PFSK-1 (cell line): ENCODE measurements around the gene TBX18.

Experiments used
- FOXP2 ChIP-seq: optimal IDR thresholded peaks from 2 replicates; pipeline ENCODE3; 2011; ENCODE audit warnings: borderline replicate concordance, control low read depth, inconsistent platforms; ENCODE audit not compliant: insufficient read depth; ENCODE audit errors: extremely low read length, extremely low read depth
- POLR2AphosphoS5 ChIP-seq: IDR thresholded peaks from 2 replicates; pipeline ENCODE4 v1.6.1; 2012; ENCODE audit warnings: low read depth, mild to moderate bottlenecking, control low read depth, low read length, moderate library complexity
- SIN3A ChIP-seq: IDR thresholded peaks from 2 replicates; pipeline ENCODE4 v1.6.1; 2012; ENCODE audit warnings: mild to moderate bottlenecking, low read length, moderate library complexity, borderline replicate concordance; ENCODE audit not compliant: insufficient read depth
- TAF1 ChIP-seq: IDR thresholded peaks from 2 replicates; pipeline ENCODE4 v1.6.1; 2012; ENCODE audit warnings: low read length, control low read depth, borderline replicate concordance; ENCODE audit not compliant: insufficient read depth
- TF ChIP-seq, protein P1 (sequence below), 2 experiments: IDR thresholded peaks; 2 replicates each; pipeline versions ENCODE4 v1.6.1 to v1.8.0; 2011 to 2012; ENCODE audit warnings: low read depth in 2 of 2, low read length in 2 of 2, control low read depth in 1 of 2, inconsistent platforms in 1 of 2, mild to moderate bottlenecking in 1 of 2, moderate library complexity in 1 of 2; ENCODE audit not compliant: insufficient read depth in 1 of 2

Gene TBX18

DNA sequence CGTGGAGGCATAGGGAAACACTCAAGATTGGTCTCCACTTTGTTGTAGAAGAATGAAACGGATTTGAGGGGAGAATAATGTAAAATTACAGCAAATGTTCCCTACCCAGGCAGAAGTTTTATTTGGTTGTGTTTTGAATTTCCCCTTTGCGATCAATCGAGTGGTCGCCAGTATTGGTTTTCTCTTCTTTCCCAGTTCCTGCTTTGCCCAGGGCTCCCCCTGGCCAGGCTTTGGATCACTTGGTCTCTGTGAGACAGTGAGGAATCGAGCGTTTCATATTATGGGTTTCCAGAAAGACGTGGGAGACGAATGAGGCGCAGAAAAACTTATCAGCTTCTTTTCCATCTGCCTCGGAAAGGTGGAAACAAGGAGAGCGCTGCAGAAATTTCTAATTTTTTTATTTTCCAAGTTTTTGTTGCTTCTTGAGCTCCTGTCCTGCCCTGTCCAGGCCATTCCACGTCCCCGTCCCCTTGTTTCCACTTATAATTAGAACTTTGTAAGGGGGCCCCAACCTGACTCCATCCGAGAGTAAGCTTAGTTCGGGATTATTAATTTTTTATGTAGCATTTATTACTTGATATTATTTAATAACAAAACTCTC lies 7.5 kb upstream of the TBX18 start:
- TF ChIP-seq SIN3A (no peak), POLR2AphosphoS5 (no peak), TAF1 (no peak), FOXP2 (no peak)
- TF ChIP-seq, protein P1, sequence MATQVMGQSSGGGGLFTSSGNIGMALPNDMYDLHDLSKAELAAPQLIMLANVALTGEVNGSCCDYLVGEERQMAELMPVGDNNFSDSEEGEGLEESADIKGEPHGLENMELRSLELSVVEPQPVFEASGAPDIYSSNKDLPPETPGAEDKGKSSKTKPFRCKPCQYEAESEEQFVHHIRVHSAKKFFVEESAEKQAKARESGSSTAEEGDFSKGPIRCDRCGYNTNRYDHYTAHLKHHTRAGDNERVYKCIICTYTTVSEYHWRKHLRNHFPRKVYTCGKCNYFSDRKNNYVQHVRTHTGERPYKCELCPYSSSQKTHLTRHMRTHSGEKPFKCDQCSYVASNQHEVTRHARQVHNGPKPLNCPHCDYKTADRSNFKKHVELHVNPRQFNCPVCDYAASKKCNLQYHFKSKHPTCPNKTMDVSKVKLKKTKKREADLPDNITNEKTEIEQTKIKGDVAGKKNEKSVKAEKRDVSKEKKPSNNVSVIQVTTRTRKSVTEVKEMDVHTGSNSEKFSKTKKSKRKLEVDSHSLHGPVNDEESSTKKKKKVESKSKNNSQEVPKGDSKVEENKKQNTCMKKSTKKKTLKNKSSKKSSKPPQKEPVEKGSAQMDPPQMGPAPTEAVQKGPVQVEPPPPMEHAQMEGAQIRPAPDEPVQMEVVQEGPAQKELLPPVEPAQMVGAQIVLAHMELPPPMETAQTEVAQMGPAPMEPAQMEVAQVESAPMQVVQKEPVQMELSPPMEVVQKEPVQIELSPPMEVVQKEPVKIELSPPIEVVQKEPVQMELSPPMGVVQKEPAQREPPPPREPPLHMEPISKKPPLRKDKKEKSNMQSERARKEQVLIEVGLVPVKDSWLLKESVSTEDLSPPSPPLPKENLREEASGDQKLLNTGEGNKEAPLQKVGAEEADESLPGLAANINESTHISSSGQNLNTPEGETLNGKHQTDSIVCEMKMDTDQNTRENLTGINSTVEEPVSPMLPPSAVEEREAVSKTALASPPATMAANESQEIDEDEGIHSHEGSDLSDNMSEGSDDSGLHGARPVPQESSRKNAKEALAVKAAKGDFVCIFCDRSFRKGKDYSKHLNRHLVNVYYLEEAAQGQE (IDR thresholded peaks at IDR 0.05; ENCODE audit: insufficient read depth in 1 of 2, low read depth in 2 of 2, low read length in 2 of 2), result no peak

DNA sequence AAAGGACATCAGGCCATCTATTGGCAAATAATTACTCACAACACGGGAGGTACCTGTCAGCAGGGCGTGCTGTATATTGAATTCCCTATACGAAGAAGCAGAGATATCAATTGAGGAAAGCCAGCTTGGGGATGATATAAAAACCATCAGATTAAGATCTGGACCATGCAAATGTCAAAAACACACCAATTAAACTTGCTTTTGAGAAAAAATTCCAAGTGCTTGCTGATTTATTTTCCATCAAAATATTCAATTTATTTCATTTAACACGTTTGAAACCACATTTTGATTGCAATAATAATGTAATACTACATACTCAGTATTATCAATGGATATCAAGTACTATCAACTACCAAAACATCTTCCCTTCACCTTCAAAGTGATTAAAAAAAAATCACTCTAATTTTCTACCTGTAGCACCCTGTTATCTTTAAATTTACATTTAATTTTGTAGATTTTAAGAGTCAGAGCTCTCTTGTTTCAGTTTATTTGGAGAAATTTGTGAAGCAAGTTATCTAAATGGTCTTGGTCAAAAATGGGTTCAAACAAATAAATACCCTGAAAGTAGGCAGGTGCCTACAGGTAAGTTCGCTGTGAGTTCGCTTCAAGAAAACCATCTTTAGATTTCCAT lies 6.8 kb upstream of the TBX18 start:
- no peak for TF ChIP-seq SIN3A
- TF ChIP-seq TAF1, result no peak
- TF ChIP-seq POLR2AphosphoS5, result no peak
- TF ChIP-seq, protein P1 (IDR thresholded peaks at IDR 0.05; ENCODE audit: insufficient read depth in 1 of 2, low read depth in 2 of 2, low read length in 2 of 2), result no peak
- TF ChIP-seq FOXP2, result no peak

DNA sequence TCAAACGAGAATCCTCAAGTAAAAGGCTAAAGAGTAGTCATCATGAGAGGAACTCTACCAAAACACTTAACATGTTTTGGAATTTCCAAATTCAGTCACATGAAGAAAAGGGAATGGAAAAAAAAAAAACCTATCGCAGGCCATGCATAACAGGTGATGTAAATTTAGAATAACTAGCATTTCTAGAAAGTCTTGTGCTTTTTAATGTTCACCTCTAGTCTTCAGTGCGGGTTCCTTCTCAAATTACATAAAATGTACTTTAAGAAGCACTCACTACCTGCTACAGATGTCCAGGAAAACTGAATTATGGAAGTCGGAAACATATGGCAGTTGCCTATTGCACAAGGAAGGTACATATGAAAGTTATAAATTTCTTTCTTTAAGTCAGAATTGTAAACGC lies 6.1 kb upstream of the TBX18 start:
- TF ChIP-seq FOXP2 (no peak), POLR2AphosphoS5 (no peak), TAF1 (no peak), SIN3A (no peak)
- TF ChIP-seq, protein P1 (IDR thresholded peaks at IDR 0.05; ENCODE audit: insufficient read depth in 1 of 2, low read depth in 2 of 2, low read length in 2 of 2), result no peak

DNA sequence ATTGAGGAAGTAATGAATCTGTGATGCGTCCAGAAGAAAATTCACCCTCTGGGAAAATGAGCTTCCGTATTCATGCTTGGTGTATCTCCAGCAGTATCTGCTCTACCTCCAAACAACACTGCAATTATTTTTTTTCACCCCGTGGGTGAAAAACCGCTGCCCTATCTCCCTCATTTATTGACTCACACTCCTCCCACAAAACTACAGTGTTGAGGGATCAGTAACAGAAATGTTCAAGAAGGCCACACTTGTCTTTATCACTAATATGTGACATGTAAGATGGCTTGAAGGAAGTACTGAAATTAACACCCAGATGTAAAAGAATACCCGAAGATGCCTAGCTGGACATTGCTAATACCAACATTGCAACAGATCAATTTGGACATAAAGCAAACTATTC lies 4.9 kb upstream of the TBX18 start:
- TF ChIP-seq SIN3A (no peak), FOXP2 (no peak), POLR2AphosphoS5 (no peak), TAF1 (no peak)
- TF ChIP-seq, protein P1 (IDR thresholded peaks at IDR 0.05; ENCODE audit: insufficient read depth in 1 of 2, low read depth in 2 of 2, low read length in 2 of 2), result no peak
